ENCODE results near the gene DPYSL3. TPM values are rescaled to one million over a fixed set of nuclear protein-coding genes. Genes with fewer than 3 reads are reported as not detected.
A peak's percentile ranks its signal among the peaks of the same experiment; 100 is the strongest.
"Not testable (repeated sequence)": the region's sequence is repeated elsewhere in the genome, so short reads cannot be mapped to it uniquely, and the experiment has no call there.

Gene DPYSL3
- under 1 TPM in 1 of 2 donors, not detected in 1; 0.52 TPM for total RNA-seq

GRCh38 chr5:147509710-147510651 lies at the start of gene DPYSL3:
Gene DPYSL3 (minus strand): TSS chr5:147510068. CDS start chr5:147509858, 210 bp downstream.
- H3K27me3 Mint-ChIP-seq = peaks cover 35% of the 10 kb centered on the region
- no peak for ATAC-seq (replicated peaks)
- H3K9me3 Mint-ChIP-seq = no peaks in the 10 kb centered on the region
- peak within 1 kb of the TSS; percentile 8 for H3K4me3 Mint-ChIP-seq
- H3K4me1 Mint-ChIP-seq = peaks cover 5% of the 10 kb centered on the region
- H3K27ac Mint-ChIP-seq = no peak within 1 kb of the TSS
- no peaks in the 10 kb centered on the region for H3K36me3 Mint-ChIP-seq (ENCODE audit: low read depth)

- no peak for ATAC-seq (replicated peaks)
- H3K4me1 Mint-ChIP-seq = no peaks in the 10 kb centered on the region
- H3K27me3 Mint-ChIP-seq = peaks cover 6% of the 10 kb centered on the region
- H3K4me3 Mint-ChIP-seq = no peak overlapping the region
- no peak overlapping the region for H3K27ac Mint-ChIP-seq
- no peaks in the 10 kb centered on the region for H3K36me3 Mint-ChIP-seq (ENCODE audit: low read depth)
- H3K9me3 Mint-ChIP-seq = no peaks in the 10 kb centered on the region
These were observed 49.0 kb upstream of the DPYSL3 start for GRCh38 chr5:147558826-147559225.

DNA sequence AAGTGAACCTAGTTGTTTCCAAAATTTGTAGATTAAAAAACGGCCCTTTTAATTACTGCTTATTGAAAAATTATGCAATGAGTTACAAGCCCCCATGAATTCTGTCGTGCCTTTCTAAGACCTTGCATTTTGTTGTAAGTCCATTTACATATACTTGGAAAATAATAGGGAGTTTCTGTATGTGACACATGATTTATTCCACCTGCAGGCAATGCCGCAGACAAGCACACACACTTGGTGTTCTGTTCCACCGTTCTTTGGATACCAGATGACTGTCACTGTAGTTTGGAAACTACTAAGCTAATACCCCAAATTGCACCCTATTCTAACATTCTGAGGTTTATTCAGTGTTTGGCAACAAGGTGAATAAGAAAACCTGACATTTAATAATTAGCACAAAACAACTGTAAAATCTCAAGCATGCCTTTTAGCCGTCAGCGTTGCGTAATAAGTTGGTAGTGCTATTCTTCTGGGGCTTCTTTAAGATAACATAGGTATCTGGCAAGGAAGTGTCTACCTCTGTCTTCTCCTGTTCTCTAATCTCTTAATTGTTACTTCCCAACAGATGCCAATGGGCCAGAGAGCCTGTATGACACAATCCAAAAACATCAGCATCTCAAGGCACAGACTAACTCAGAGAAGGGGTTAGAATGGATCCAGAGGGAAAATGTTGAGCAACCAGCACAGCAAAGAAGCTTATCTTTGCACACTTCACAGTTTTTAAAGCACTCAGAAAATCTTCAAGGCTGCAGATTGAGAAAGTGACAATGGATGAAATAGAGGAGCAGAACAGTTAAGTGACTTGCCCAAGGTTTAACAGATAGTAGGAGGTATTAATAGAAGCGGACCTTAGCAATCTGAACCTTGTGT lies 48.2 kb upstream of the DPYSL3 start:
- Mint-ChIP-seq H3K4me3 (no peak overlapping the region), H3K27me3 (peaks cover 6% of the 10 kb centered on the region)

GRCh38 chr5:147555176-147555575 lies 45.3 kb upstream of the DPYSL3 start:
- H3K27ac Mint-ChIP-seq = no peak overlapping the region
- H3K9me3 Mint-ChIP-seq = peaks cover 3% of the 10 kb centered on the region
- no peaks in the 10 kb centered on the region for H3K4me1 Mint-ChIP-seq

More for the DNA sequence above, 48.2 kb upstream of the DPYSL3 start:
- Mint-ChIP-seq H3K9me3 (no peaks in the 10 kb centered on the region), H3K36me3 (ENCODE audit: low read depth) (no peaks in the 10 kb centered on the region), H3K4me1 (no peaks in the 10 kb centered on the region), H3K27ac (no peak overlapping the region)
- ATAC-seq (replicated peaks) = no peak

DNA sequence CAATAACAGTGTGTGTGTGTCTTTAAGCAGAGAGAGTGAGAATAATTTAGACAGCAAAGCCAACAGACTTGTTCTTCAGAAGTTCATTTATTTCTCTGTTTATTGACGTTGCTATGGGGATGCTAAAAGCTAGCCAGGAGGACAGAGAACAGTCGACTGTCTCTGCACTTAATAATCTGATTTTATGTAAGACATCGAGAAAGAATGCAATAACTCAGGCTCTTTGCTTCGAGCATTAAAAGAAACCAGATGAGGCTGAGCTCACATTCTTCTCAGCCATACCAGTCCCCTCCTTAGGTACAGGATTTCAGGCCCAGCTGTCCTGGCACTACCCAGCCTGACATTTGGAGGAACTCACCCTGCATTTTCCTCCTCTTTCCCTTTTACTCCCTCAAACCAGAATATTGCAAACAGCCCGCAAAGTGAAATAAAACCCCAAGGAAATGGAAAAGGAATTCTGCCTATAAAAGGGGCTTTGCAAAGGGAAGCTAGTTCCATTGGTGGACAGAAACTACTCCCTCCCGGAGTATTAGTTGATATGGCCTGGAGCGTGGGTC lies 44.5 kb upstream of the DPYSL3 start:
- Mint-ChIP-seq H3K36me3 (ENCODE audit: low read depth) (no peaks in the 10 kb centered on the region), H3K4me1 (no peaks in the 10 kb centered on the region), H3K27ac (no peak overlapping the region), H3K9me3 (peaks cover 10% of the 10 kb centered on the region), H3K27me3 (peaks cover 9% of the 10 kb centered on the region), H3K4me3 (no peak overlapping the region)
- ATAC-seq (replicated peaks) = no peak

More at GRCh38 chr5:147555176-147555575, 45.3 kb upstream of the DPYSL3 start:
- Mint-ChIP-seq H3K36me3 (ENCODE audit: low read depth) (no peaks in the 10 kb centered on the region), H3K4me3 (no peak overlapping the region), H3K27me3 (peaks cover 6% of the 10 kb centered on the region)
- ATAC-seq (replicated peaks) = no peak

DNA sequence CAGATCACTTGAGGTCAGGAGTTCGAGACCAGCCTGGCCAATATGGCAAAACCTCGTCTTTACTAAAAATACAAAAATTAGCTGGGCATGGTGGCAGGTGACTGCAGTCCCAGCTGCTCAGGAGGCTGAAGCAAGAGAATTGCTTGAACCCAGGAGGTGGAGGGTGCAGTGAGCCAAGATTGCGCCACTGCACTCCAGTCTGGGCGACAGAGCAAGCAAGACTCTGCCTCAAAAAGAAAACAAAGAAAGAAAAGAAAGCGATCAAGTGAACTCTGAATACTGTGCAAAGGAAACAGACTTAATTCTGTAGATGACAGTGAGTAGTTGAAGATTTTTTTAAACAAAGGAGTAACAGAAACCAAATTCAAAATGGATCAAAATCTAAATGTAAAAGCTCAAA lies 43.9 kb upstream of the DPYSL3 start:
- peaks cover 10% of the 10 kb centered on the region for H3K27me3 Mint-ChIP-seq
- not testable (repeated sequence) for H3K4me1 Mint-ChIP-seq; H3K27ac Mint-ChIP-seq; ATAC-seq (replicated peaks); H3K36me3 Mint-ChIP-seq (ENCODE audit: low read depth); H3K4me3 Mint-ChIP-seq
- H3K9me3 Mint-ChIP-seq = peaks cover 11% of the 10 kb centered on the region

GRCh38 chr5:147552897-147553296 lies 43.0 kb upstream of the DPYSL3 start:
- H3K36me3 Mint-ChIP-seq (ENCODE audit: low read depth) = no peaks in the 10 kb centered on the region
- no peak for ATAC-seq (replicated peaks)
- peaks cover 11% of the 10 kb centered on the region for H3K9me3 Mint-ChIP-seq
- H3K4me3 Mint-ChIP-seq = no peak overlapping the region
- H3K4me1 Mint-ChIP-seq = no peaks in the 10 kb centered on the region
- no peak overlapping the region for H3K27ac Mint-ChIP-seq
- peaks cover 10% of the 10 kb centered on the region for H3K27me3 Mint-ChIP-seq

GRCh38 chr5:147551677-147552076 lies 41.8 kb upstream of the DPYSL3 start:
- no peak overlapping the region for H3K27ac Mint-ChIP-seq
- H3K9me3 Mint-ChIP-seq = peaks cover 11% of the 10 kb centered on the region
- H3K4me3 Mint-ChIP-seq = no peak overlapping the region
- no peaks in the 10 kb centered on the region for H3K4me1 Mint-ChIP-seq
- ATAC-seq (replicated peaks) = no peak
- peaks cover 10% of the 10 kb centered on the region for H3K27me3 Mint-ChIP-seq
- H3K36me3 Mint-ChIP-seq (ENCODE audit: low read depth) = no peaks in the 10 kb centered on the region

- Mint-ChIP-seq H3K27me3 (peaks cover 14% of the 10 kb centered on the region), H3K4me3 (no peak overlapping the region), H3K9me3 (peaks cover 11% of the 10 kb centered on the region), H3K27ac (no peak overlapping the region), H3K36me3 (ENCODE audit: low read depth) (no peaks in the 10 kb centered on the region), H3K4me1 (no peaks in the 10 kb centered on the region)
- ATAC-seq (replicated peaks) = no peak
These were observed 37.9 kb upstream of the DPYSL3 start for GRCh38 chr5:147547730-147548129.

GRCh38 chr5:147544556-147544955 lies 34.7 kb upstream of the DPYSL3 start:
- peaks cover 4% of the 10 kb centered on the region for H3K9me3 Mint-ChIP-seq
- no peak for ATAC-seq (replicated peaks)
- no peak overlapping the region for H3K27ac Mint-ChIP-seq
- H3K4me3 Mint-ChIP-seq = no peak overlapping the region
- no peaks in the 10 kb centered on the region for H3K4me1 Mint-ChIP-seq
- H3K36me3 Mint-ChIP-seq (ENCODE audit: low read depth) = no peaks in the 10 kb centered on the region
- peaks cover 17% of the 10 kb centered on the region for H3K27me3 Mint-ChIP-seq

DNA sequence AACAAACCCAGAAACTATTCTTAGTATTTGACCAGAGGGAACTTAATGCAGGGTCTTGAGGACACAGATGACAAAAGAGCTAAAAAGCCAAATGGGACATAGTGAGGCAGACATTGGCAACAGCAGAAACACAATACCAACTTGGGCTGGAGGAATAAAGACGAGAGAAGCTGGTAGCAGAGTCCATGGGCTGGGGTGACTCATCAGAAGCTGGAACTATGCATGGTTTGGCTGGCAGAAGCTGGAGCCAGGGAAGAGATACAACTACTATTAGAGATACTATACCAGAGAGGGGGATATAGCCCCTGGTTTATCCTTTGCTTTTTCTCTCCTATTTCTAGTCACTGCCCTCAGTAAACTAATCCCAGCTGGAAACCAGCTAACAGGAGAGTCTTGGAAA lies 29.2 kb upstream of the DPYSL3 start:
- Mint-ChIP-seq H3K9me3 (no peaks in the 10 kb centered on the region), H3K27ac (no peak overlapping the region)
- ATAC-seq (replicated peaks) = no peak

GRCh38 chr5:147538236-147538635 lies 28.4 kb upstream of the DPYSL3 start:
- Mint-ChIP-seq H3K4me3 (no peak overlapping the region), H3K9me3 (no peaks in the 10 kb centered on the region), H3K4me1 (no peaks in the 10 kb centered on the region), H3K36me3 (ENCODE audit: low read depth) (no peaks in the 10 kb centered on the region), H3K27me3 (peaks cover 3% of the 10 kb centered on the region), H3K27ac (no peak overlapping the region)
- no peak for ATAC-seq (replicated peaks)

More for the DNA sequence above, 29.2 kb upstream of the DPYSL3 start:
- Mint-ChIP-seq H3K27me3 (peaks cover 3% of the 10 kb centered on the region), H3K36me3 (ENCODE audit: low read depth) (no peaks in the 10 kb centered on the region), H3K4me1 (no peaks in the 10 kb centered on the region), H3K4me3 (no peak overlapping the region)

GRCh38 chr5:147534172-147534951 lies 24.5 kb upstream of the DPYSL3 start:
- no peaks in the 10 kb centered on the region for H3K4me1 Mint-ChIP-seq
- no peak for ATAC-seq (replicated peaks)
- no peaks in the 10 kb centered on the region for H3K36me3 Mint-ChIP-seq (ENCODE audit: low read depth)
- H3K4me3 Mint-ChIP-seq = no peak overlapping the region
- no peaks in the 10 kb centered on the region for H3K9me3 Mint-ChIP-seq
- H3K27me3 Mint-ChIP-seq = no peaks in the 10 kb centered on the region
- H3K27ac Mint-ChIP-seq = no peak overlapping the region

- no peaks in the 10 kb centered on the region for H3K27me3 Mint-ChIP-seq
- no peak for ATAC-seq (replicated peaks)
- no peaks in the 10 kb centered on the region for H3K4me1 Mint-ChIP-seq
- no peak overlapping the region for H3K4me3 Mint-ChIP-seq
- no peak overlapping the region for H3K27ac Mint-ChIP-seq
- no peaks in the 10 kb centered on the region for H3K36me3 Mint-ChIP-seq (ENCODE audit: low read depth)
- no peaks in the 10 kb centered on the region for H3K9me3 Mint-ChIP-seq
These were observed 22.3 kb upstream of the DPYSL3 start for GRCh38 chr5:147532156-147532555.
